Measurements from ENCODE around the gene ARFGAP2.
A peak's percentile ranks its signal among the peaks of the same experiment; 100 is the strongest.

The ARFGAP2 gene

DNA sequence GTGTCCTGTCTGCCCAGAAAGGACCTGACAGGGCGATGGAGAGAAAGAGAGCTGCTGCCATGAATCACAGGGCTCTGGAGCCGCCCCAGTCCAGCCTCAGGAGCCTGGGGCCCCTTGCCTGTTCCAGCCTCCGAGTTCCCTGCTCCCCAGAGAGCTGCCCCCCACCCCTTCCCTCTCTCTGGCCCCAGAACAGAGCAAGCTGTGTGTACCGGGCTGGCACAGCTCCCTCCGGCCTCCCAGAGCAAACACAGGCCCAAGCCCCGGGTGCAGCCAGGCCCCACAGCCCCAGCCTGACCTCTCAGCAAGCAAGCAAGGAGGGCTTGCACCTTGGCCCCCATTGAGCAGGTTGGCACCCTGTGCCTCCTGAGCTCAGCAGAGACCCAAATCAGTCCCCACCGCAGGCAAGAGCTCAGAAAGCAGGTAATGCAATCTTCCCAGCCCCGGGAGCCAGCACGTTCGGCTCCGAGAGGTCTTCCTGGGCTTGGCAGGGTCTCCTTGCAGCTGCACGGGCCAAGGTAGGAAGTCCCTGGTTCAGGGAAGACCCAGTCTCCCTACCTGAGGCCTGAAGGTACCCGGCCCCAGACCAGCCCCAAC is 8.1 kb upstream of the ARFGAP2 start:
- peak overlapping the region; percentile 98 for H3K27ac ChIP-seq
- TF ChIP-seq, protein P1, sequence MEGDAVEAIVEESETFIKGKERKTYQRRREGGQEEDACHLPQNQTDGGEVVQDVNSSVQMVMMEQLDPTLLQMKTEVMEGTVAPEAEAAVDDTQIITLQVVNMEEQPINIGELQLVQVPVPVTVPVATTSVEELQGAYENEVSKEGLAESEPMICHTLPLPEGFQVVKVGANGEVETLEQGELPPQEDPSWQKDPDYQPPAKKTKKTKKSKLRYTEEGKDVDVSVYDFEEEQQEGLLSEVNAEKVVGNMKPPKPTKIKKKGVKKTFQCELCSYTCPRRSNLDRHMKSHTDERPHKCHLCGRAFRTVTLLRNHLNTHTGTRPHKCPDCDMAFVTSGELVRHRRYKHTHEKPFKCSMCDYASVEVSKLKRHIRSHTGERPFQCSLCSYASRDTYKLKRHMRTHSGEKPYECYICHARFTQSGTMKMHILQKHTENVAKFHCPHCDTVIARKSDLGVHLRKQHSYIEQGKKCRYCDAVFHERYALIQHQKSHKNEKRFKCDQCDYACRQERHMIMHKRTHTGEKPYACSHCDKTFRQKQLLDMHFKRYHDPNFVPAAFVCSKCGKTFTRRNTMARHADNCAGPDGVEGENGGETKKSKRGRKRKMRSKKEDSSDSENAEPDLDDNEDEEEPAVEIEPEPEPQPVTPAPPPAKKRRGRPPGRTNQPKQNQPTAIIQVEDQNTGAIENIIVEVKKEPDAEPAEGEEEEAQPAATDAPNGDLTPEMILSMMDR (conservative IDR thresholded peaks at IDR 0.05; ENCODE audit: low read depth): no peak
- ChIA-PET CTCF (interaction anchor here (0.5 to 1.8 kb wide), 5 partner anchors 31 to 795 kb away, joined by 3 to 11 read pairs (median 3); partner anchors contain the start of gene DDB2), POLR2A (ENCODE audit: low non-redundant PET) (interaction anchor here (0.6 to 5.9 kb wide), 4 partner anchors 29 to 1049 kb away, joined by 3 to 70 read pairs (median 5); partner anchors contain the start of gene DDB2)
- DNase-seq (ENCODE audit: low spot score): no peak

DNA sequence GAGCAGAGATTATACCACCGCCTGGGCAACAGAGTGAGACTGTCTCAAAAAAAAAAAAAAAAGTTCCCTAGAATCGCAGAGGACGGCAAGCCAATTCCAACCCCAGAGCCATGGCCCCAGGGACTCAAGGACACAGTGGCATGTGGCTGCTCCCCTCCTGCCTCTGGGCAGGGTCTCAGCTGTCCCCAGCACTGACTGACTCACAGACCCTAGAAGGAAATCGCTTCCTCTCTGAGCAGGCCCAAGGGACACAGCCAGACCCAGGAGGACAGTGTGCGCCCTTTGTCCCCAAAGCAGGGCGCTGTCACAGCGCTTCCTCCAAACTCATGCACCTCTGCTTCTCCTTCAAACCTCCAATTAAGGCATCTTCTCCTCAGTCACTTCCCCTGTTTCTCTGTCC is 7.3 kb upstream of the ARFGAP2 start:
- H3K27ac ChIP-seq: peak overlapping the region; percentile 98
- TF ChIP-seq, protein P1 (conservative IDR thresholded peaks at IDR 0.05; ENCODE audit: low read depth): no peak
- no peak for DNase-seq (ENCODE audit: low spot score)
- POLR2A ChIA-PET (ENCODE audit: low non-redundant PET): interaction anchor here (5.9 kb wide), 1 partner anchor 31 kb away, joined by 70 read pairs; the partner anchor contains the start of gene DDB2
- CTCF ChIA-PET: no interaction called here

DNA sequence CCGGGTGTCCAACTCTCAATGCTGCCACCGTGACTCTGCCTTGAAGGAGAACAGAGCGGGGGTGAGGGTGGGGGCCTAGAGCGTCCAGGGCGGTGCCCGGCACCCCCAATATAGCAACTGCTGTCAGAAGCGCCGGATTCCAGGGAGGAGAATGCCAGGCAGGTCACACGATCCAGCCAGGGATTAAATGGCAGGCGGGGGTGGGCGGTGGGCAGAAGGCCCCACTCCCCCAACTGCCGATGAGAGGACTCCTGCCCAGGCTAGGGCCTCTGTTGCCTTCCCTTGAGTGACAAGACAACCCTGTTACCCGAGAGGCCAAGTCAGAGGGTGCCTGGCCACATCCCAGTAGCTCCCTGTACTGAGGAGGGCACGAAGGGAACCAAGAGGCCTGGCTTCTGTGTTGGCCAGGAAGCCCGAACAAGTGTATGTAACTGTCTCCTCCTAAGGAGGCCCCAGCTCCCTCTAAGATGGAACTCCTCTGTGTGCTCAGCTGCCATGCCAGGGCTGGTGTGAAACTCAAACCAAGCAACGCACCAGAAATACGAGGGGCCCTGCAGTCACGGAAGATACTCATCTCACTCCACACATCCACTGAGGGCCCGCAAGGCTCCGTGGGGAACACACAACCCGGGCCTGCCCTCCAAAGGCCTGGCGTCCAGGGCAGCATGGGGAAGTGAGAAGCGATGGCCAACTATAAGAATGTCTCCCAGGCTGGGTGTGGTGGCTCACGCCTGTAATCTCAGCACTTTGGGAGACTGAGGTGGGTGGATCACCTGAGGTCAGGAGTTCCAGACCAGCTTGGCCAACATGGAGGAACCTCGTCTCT is 6.6 kb upstream of the ARFGAP2 start:
- POLR2A ChIA-PET (ENCODE audit: low non-redundant PET): interaction anchor here (0.6 to 5.9 kb wide), 3 partner anchors 32 to 226 kb away, joined by 3 to 70 read pairs (median 3); partner anchors contain the start of gene DDB2
- CTCF ChIA-PET: no interaction called here
- DNase-seq (ENCODE audit: low spot score): no peak
- TF ChIP-seq, protein P1 (conservative IDR thresholded peaks at IDR 0.05; ENCODE audit: low read depth): no peak
- peak overlapping the region; percentile 98 for H3K27ac ChIP-seq

DNA sequence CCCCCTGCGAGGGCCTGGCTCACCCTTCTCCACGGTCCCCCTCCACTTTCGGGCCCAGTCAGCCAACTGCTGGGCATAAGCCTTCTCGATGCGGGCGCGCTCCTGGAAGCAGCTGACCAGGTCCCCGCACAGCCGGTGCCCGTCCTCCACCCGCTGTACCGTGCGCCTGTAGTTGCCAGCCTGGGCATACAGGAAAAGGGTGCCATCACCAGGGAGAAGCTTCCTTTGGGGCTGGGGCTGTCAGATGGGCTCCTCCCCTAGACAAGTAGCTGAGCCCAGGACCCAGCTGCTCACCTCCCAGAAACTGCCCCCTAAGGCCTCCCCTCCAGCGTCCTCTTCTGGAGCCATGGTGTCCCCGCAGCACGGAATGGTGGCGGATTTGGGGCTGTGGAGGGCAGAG is 5.7 kb upstream of the ARFGAP2 start:
- ChIA-PET CTCF (no interaction called here), POLR2A (ENCODE audit: low non-redundant PET) (interaction anchor here (0.7 to 1.3 kb wide), 3 partner anchors 12 to 62 kb away, joined by 3 to 5 read pairs (median 3); partner anchors contain the start of gene DDB2)
- no peak for DNase-seq (ENCODE audit: low spot score)
- peak overlapping the region; percentile 98 for H3K27ac ChIP-seq
- TF ChIP-seq, protein P1 (conservative IDR thresholded peaks at IDR 0.05; ENCODE audit: low read depth): no peak

DNA sequence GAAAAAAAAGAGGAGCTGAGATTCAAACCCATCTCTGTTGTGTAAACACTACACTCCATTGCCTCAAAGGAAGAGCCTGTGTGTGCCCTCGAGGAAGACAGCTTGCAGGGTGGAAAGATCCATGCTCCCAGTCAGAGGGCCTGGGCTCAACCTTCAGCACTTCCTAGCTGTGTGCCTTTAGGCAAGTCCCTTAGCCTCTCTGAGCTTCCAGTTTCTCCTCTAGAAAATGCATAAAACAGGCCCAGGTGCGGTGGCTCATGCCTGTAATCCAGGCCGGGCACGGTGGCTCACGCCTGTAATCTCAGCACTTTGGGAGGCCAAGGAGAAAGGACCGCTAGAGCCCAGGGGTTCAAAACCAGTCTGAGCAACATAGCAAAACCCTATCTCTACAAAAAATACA is 4.6 kb upstream of the ARFGAP2 start:
- DNase-seq (ENCODE audit: low spot score): no peak
- TF ChIP-seq, protein P1 (conservative IDR thresholded peaks at IDR 0.05; ENCODE audit: low read depth): no peak
- CTCF ChIA-PET: no interaction called here
- POLR2A ChIA-PET (ENCODE audit: low non-redundant PET): interaction anchor here (0.6 to 1.1 kb wide), 2 partner anchors 13 to 55 kb away, joined by 3 to 7 read pairs; no protein-coding TSS in a partner anchor
- peak overlapping the region; percentile 98 for H3K27ac ChIP-seq

DNA sequence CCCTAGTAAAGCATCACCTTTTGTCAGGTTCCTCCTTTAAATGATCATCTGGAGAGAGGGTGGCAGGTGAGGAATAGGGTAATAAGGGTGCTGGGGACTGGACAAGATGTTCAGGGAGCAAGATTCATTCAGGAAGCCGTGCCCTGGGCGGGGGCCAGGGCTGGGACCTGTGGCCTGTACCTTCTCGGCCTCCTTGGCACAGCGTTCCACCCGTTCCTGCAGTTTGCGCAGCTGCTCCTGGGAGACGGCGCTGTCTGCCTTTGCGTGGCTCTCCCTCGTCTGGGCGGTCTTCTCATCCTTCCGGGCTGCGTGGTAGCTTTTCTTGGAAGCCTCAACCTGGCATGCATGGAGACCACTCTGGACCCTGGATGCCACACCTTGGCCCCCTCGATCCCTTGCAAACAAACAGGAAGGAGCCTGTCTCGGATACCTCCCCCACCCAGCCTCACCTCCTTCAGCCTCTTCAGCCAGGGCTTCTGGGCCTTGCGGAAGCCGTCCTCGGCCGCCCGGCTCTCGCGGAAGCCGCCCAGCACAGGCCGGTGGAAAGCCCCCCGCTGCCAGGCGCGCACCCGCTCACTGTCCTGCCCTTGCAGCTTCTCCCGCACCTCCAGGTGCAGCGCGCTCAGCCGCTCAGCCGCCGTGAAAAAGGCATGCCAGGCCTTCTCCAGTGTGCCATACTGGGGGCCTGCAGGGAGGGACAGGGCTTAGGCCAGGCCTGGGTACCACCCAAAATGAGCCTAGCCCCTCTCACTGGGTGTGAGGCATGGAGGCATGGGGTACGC is 3.5 kb upstream of the ARFGAP2 start:
- H3K27ac ChIP-seq: peak overlapping the region; percentile 98
- ChIA-PET POLR2A (ENCODE audit: low non-redundant PET) (no interaction called here), CTCF (interaction anchor here (0.5 to 1.2 kb wide), 6 partner anchors 25 to 86 kb away, joined by 3 to 6 read pairs (median 5); partner anchors contain the start of gene DDB2)
- TF ChIP-seq, protein P1 (conservative IDR thresholded peaks at IDR 0.05; ENCODE audit: low read depth): no peak
- DNase-seq (ENCODE audit: low spot score): no peak
